A673 (cell line): Measurements from ENCODE around the gene RIPOR3. TPM values are rescaled to one million over a fixed set of nuclear protein-coding genes. Genes with fewer than 3 reads are reported as not detected.

Experiments used
- BruUV-seq: library from RNA; stranded (reverse); fragments of 400-500 nt; replicated peaks from 2 replicates; lab custom pipeline; 2021; lab: Mats Ljungman, UMichigan
- CTCF ChIA-PET: fragments of 300-600 bp; sonication (Branson Sonifier 250); formaldehyde crosslinking; loops from one replicate; lab custom pipeline; 2022; ENCODE audit warnings: antibody characterized with exemption; lab: Charles Lee
- POLR2A ChIA-PET: fragments of 300-600 bp; sonication (Branson Sonifier 250); formaldehyde crosslinking; loops from one replicate; lab custom pipeline; 2022; ENCODE audit warnings: antibody characterized with exemption; ENCODE audit not compliant: low non-redundant PET; lab: Charles Lee
- DNase-seq: peaks from one replicate; pipeline ENCODE4 v3.0.0-alpha.2; 2015; ENCODE audit warnings: low spot score
- H3K27ac ChIP-seq: fragments of 200-600 bp; sonication (generic); 2 replicates; pipeline ENCODE4 v1.5.1; 2016; ENCODE audit warnings: mixed run types, low read depth, mild to moderate bottlenecking, mixed read lengths, antibody characterized with exemption, low read length; ENCODE audit not compliant: poor library complexity, severe bottlenecking
- H3K27me3 ChIP-seq: fragments of 200-600 bp; sonication (generic); replicated peaks from 2 replicates; pipeline ENCODE4 v1.6.1; 2017; ENCODE audit warnings: mixed run types, low read depth, mild to moderate bottlenecking, mixed read lengths, antibody characterized with exemption, low read length; ENCODE audit not compliant: insufficient read depth, poor library complexity
- H3K36me3 ChIP-seq: fragments of 200-600 bp; sonication (generic); 2 replicates; pipeline ENCODE4 v1.6.1; 2016; ENCODE audit warnings: mixed run types, mild to moderate bottlenecking, mixed read lengths, antibody characterized with exemption, low read length; ENCODE audit not compliant: insufficient read depth, poor library complexity, severe bottlenecking
- H3K4me1 ChIP-seq: fragments of 200-600 bp; sonication (generic); 2 replicates; pipeline ENCODE4 v1.6.1; 2017; ENCODE audit warnings: mixed run types, mild to moderate bottlenecking, mixed read lengths, antibody characterized with exemption, low read length; ENCODE audit not compliant: insufficient read depth, poor library complexity, severe bottlenecking
- H3K4me3 ChIP-seq: fragments of 200-600 bp; sonication (generic); 2 replicates; pipeline ENCODE4 v1.5.1; 2016; ENCODE audit warnings: low read depth, mixed run types, mild to moderate bottlenecking, mixed read lengths, low read length; ENCODE audit not compliant: poor library complexity, severe bottlenecking
- H3K9me3 ChIP-seq: fragments of 200-600 bp; sonication (generic); 2 replicates; pipeline ENCODE4 v1.6.1; 2016; ENCODE audit warnings: mixed run types, low read depth, mild to moderate bottlenecking, mixed read lengths, antibody characterized with exemption, low read length; ENCODE audit not compliant: poor library complexity, severe bottlenecking
- EZH2 ChIP-seq: fragments of 200-600 bp; sonication (generic); IDR thresholded peaks from 2 replicates; pipeline ENCODE4 v1.6.1; 2017; ENCODE audit warnings: borderline replicate concordance, low read depth, mild to moderate bottlenecking, mixed read lengths, antibody characterized with exemption, low read length; ENCODE audit not compliant: poor library complexity, severe bottlenecking
- intact Hi-C: fragments of 100-400 bp; cut with micrococcal nuclease; formaldehyde crosslinking; loops from one replicate; pipeline ENCODE4 v1.10.0; 2022; ENCODE audit not compliant: unreplicated experiment
- total RNA-seq: library from RNA; stranded (reverse); gene quantifications from 2 replicates; pipeline ENCODE4 v1.2.3, GENCODE V29; 2021
- TF ChIP-seq, protein P1 (sequence below): fragments of 300-800, 200-600 bp; sonication (generic); conservative IDR thresholded peaks from 2 replicates; pipeline ENCODE4 v1.5.1; 2017; ENCODE audit warnings: low read depth, mild to moderate bottlenecking, antibody characterized with exemption, low read length, moderate library complexity, mixed read lengths

Gene RIPOR3
- total RNA-seq, 1 experiment from 2014 or later: 19.1 TPM

- no peaks in the 10 kb centered on the region for H3K36me3 ChIP-seq
- ChIA-PET CTCF (interaction anchor here (0.6 kb wide), 1 partner anchor 368 kb away, joined by 5 read pairs; no protein-coding TSS in a partner anchor), POLR2A (no interaction called here)
- H3K4me1 ChIP-seq: peaks cover 10% of the 10 kb centered on the region
- TF ChIP-seq, protein P1, sequence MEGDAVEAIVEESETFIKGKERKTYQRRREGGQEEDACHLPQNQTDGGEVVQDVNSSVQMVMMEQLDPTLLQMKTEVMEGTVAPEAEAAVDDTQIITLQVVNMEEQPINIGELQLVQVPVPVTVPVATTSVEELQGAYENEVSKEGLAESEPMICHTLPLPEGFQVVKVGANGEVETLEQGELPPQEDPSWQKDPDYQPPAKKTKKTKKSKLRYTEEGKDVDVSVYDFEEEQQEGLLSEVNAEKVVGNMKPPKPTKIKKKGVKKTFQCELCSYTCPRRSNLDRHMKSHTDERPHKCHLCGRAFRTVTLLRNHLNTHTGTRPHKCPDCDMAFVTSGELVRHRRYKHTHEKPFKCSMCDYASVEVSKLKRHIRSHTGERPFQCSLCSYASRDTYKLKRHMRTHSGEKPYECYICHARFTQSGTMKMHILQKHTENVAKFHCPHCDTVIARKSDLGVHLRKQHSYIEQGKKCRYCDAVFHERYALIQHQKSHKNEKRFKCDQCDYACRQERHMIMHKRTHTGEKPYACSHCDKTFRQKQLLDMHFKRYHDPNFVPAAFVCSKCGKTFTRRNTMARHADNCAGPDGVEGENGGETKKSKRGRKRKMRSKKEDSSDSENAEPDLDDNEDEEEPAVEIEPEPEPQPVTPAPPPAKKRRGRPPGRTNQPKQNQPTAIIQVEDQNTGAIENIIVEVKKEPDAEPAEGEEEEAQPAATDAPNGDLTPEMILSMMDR: no peak
- TF ChIP-seq EZH2: no peak
- DNase-seq: no peak
- H3K4me3 ChIP-seq: no peak overlapping the region
- H3K27me3 ChIP-seq: no peaks in the 10 kb centered on the region
- BruUV-seq: no TSS peak
- peaks cover 3% of the 10 kb centered on the region for H3K9me3 ChIP-seq
- H3K27ac ChIP-seq: no peak overlapping the region
- intact Hi-C loops: no loop called here
Measured at GRCh38 chr20:50555662-50556061, 135.7 kb downstream of the RIPOR3 start.

GRCh38 chr20:50554694-50555579, 136.4 kb downstream of the RIPOR3 start:
- no peak for DNase-seq
- Histone ChIP-seq H3K27ac (no peak overlapping the region), H3K4me3 (no peak overlapping the region), H3K27me3 (no peaks in the 10 kb centered on the region), H3K4me1 (peaks cover 3% of the 10 kb centered on the region), H3K9me3 (peaks cover 3% of the 10 kb centered on the region), H3K36me3 (no peaks in the 10 kb centered on the region)
- intact Hi-C loops: no loop called here
- no peak for TF ChIP-seq EZH2
- TF ChIP-seq, protein P1: no peak
- ChIA-PET POLR2A (no interaction called here), CTCF (interaction anchor here (0.6 kb wide), 1 partner anchor 368 kb away, joined by 5 read pairs; no protein-coding TSS in a partner anchor)
- no TSS peak for BruUV-seq

DNA sequence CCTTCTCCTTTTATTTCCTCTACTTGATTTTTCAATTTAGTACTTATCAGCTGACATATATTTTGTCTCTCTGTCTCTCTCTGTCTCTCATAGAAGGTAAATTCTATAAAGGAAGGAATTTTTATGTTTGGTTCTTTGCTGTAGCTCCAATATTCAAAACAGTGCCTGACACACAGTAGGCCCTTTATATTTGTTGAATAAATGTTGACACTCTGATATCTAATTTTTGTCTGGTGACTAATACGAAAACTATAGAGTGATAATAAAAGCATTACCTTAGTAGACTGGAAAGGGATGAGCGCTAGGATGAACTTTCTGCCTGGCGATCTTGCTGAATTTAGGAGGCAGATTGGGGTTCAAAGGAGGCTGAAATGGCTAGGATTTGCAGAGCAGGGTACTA, 138.4 kb downstream of the RIPOR3 start:
- TF ChIP-seq EZH2: no peak
- TF ChIP-seq, protein P1: no peak
- CTCF ChIA-PET: no interaction called here
- DNase-seq: no peak
- H3K36me3 ChIP-seq: no peaks in the 10 kb centered on the region
- POLR2A ChIA-PET: no interaction called here
- peaks cover 3% of the 10 kb centered on the region for H3K9me3 ChIP-seq
- no peak overlapping the region for H3K4me3 ChIP-seq
- intact Hi-C loops: no loop called here
- no TSS peak for BruUV-seq
- H3K27me3 ChIP-seq: no peaks in the 10 kb centered on the region
- no peak overlapping the region for H3K27ac ChIP-seq
- no peaks in the 10 kb centered on the region for H3K4me1 ChIP-seq
